IMR-90 (cell line): ENCODE data around the gene DOCK6. TPM values are rescaled to one million over a fixed set of nuclear protein-coding genes. Genes with fewer than 3 reads are reported as not detected.

Experiments used
- ATAC-seq: fragments of 200-7000 bp; cut with Tn5 transposase; 2 replicates; pipeline ENCODE4 v1.9.1; 2020; ENCODE audit warnings: low read depth, mild to moderate bottlenecking, moderate library complexity
- BruUV-seq: library from RNA; stranded (reverse); fragments of 400-500 nt; replicated peaks from 2 replicates; lab custom pipeline; 2021; lab: Mats Ljungman, UMichigan
- CTCF ChIA-PET: fragments of 300-600 bp; formaldehyde crosslinking; extraction: SDS; loops from one replicate; lab custom pipeline; 2021; ENCODE audit warnings: antibody characterized with exemption; lab: Yijun Ruan, JAX
- POLR2A ChIA-PET: fragments of 300-600 bp; sonication (Branson Sonifier 250); formaldehyde crosslinking; loops from one replicate; lab custom pipeline; 2022; ENCODE audit warnings: antibody characterized with exemption; ENCODE audit not compliant: unreplicated experiment; lab: Charles Lee
- DNase-seq: peaks from one replicate; pipeline ENCODE4 v3.0.0; 2013
- H2AFZ ChIP-seq: replicated peaks from 2 replicates; pipeline ENCODE3; 2013; ENCODE audit warnings: low read length, mild to moderate bottlenecking; ENCODE audit not compliant: poor library complexity
- H2AK5ac ChIP-seq: 2 replicates; pipeline ENCODE4 v1.6.1; 2013; ENCODE audit warnings: low read depth, low read length, inconsistent platforms
- H2AK9ac ChIP-seq: replicated peaks from 2 replicates; pipeline ENCODE3; 2013; ENCODE audit warnings: mild to moderate bottlenecking, low read depth, low read length, moderate library complexity; ENCODE audit not compliant: poor library complexity
- H2BK120ac ChIP-seq: 2 replicates; pipeline ENCODE4 v1.6.1; 2013; ENCODE audit warnings: low read depth, low read length, inconsistent platforms
- H2BK15ac ChIP-seq: 3 replicates; pipeline ENCODE4 v1.6.1; 2013; ENCODE audit warnings: low read depth, low read length, inconsistent platforms
- H2BK20ac ChIP-seq: 2 replicates; pipeline ENCODE4 v1.6.1; 2013; ENCODE audit warnings: low read depth, mild to moderate bottlenecking, inconsistent platforms, low read length, moderate library complexity
- H2BK5ac ChIP-seq: 2 replicates; pipeline ENCODE4 v1.6.1; 2013; ENCODE audit warnings: mild to moderate bottlenecking, low read depth, low read length, inconsistent platforms; ENCODE audit not compliant: poor library complexity, severe bottlenecking
- H3K14ac ChIP-seq: replicated peaks from 2 replicates; pipeline ENCODE4 v1.6.1; 2013; ENCODE audit warnings: low read depth, low read length, inconsistent platforms
- H3K18ac ChIP-seq: 2 replicates; pipeline ENCODE4 v1.6.1; 2013; ENCODE audit warnings: low read depth, low read length, control low read depth
- H3K23ac ChIP-seq: 2 replicates; pipeline ENCODE4 v1.6.1; 2013; ENCODE audit warnings: low read depth, low read length, inconsistent platforms
- H3K27ac ChIP-seq: 2 replicates; pipeline ENCODE4 v1.5.1; 2013; ENCODE audit warnings: mild to moderate bottlenecking, control low read depth, low read length; ENCODE audit not compliant: insufficient read depth
- H3K27me3 ChIP-seq: 2 replicates; pipeline ENCODE4 v1.6.1; 2013; ENCODE audit warnings: low read length; ENCODE audit not compliant: control insufficient read depth, insufficient read depth
- H3K36me3 ChIP-seq: 2 replicates; pipeline ENCODE4 v1.6.1; 2013; ENCODE audit warnings: low read length, mixed read lengths; ENCODE audit not compliant: control insufficient read depth, insufficient read depth
- H3K4ac ChIP-seq: 2 replicates; pipeline ENCODE4 v1.6.1; 2013; ENCODE audit warnings: low read depth, low read length, inconsistent platforms
- H3K4me1 ChIP-seq: 2 replicates; pipeline ENCODE4 v1.6.1; 2013; ENCODE audit warnings: low read length, mixed read lengths; ENCODE audit not compliant: control insufficient read depth, insufficient read depth
- H3K4me2 ChIP-seq: 2 replicates; pipeline ENCODE4 v1.6.1; 2013; ENCODE audit warnings: low read depth, mild to moderate bottlenecking, control low read depth, low read length, moderate library complexity
- H3K4me3 ChIP-seq: 2 replicates; pipeline ENCODE4 v1.5.1; 2013; ENCODE audit warnings: low read depth, mild to moderate bottlenecking, control low read depth, low read length, moderate library complexity; ENCODE audit not compliant: insufficient read depth
- H3K56ac ChIP-seq: 2 replicates; pipeline ENCODE4 v1.6.1; 2013; ENCODE audit warnings: low read length, inconsistent platforms; ENCODE audit not compliant: insufficient read depth; ENCODE audit errors: extremely low read depth
- H3K79me1 ChIP-seq, 2 experiments: 2 replicates each; pipeline ENCODE4 v1.6.1; 2013; ENCODE audit warnings: low read length in 2 of 2, inconsistent platforms in 1 of 2, low read depth in 1 of 2
- H3K9ac ChIP-seq: 2 replicates; pipeline ENCODE4 v1.6.1; 2013; ENCODE audit warnings: low read depth, low read length, control low read depth
- H3K9me1 ChIP-seq: 2 replicates; pipeline ENCODE4 v1.6.1; 2013; ENCODE audit warnings: low read length, inconsistent platforms; ENCODE audit not compliant: insufficient read depth
- H3K9me3 ChIP-seq: 2 replicates; pipeline ENCODE4 v1.6.1; 2013; ENCODE audit warnings: low read length; ENCODE audit not compliant: control insufficient read depth, insufficient read depth
- H4K20me1 ChIP-seq: 2 replicates; pipeline ENCODE4 v1.6.1; 2013; ENCODE audit warnings: low read length, inconsistent platforms; ENCODE audit not compliant: insufficient read depth
- H4K5ac ChIP-seq: 2 replicates; pipeline ENCODE4 v1.6.1; 2013; ENCODE audit warnings: mild to moderate bottlenecking, low read depth, low read length, control low read depth
- H4K8ac ChIP-seq, 2 experiments: 2 replicates each; pipeline ENCODE4 v1.6.1; 2013; ENCODE audit warnings: low read depth in 2 of 2, low read length in 2 of 2, control low read depth in 1 of 2, inconsistent platforms in 1 of 2
- H4K91ac ChIP-seq: 2 replicates; pipeline ENCODE4 v1.6.1; 2013; ENCODE audit warnings: low read depth, low read length, inconsistent platforms; ENCODE audit not compliant: insufficient read depth
- CEBPB ChIP-seq: IDR thresholded peaks from 2 replicates; pipeline ENCODE4 v1.6.1; 2012; ENCODE audit warnings: low read depth, low read length, improper control_type of control experiment
- RFX5 ChIP-seq: IDR thresholded peaks from 2 replicates; pipeline ENCODE4 v1.8.0; 2012; ENCODE audit warnings: low read depth, mild to moderate bottlenecking, low read length, moderate library complexity
- WGBS, 2 experiments: methylation state at CpG; one replicate each; pipeline versions ENCODE4 v1.1.5 to v1.1.7; 2013; ENCODE audit warnings: missing lambda C conversion rate in 2 of 2; ENCODE audit not compliant: insufficient read length in 1 of 2; ENCODE audit errors: extremely low coverage in 2 of 2; 5-methylcytosine and 5-hydroxymethylcytosine counted together
- dilution Hi-C: fragments of 300-500 bp; cut with HindIII; formaldehyde crosslinking; loops from one replicate; pipeline ENCODE4 v1.14.3; 2018; ENCODE audit warnings: low sequenced_read_pairs; ENCODE audit not compliant: unreplicated experiment
- in situ Hi-C: fragments of 300-500 bp; cut with MboI; formaldehyde crosslinking; loops from 3 replicates; pipeline ENCODE4 v1.14.3; 2019; ENCODE audit warnings: low sequenced_read_pairs, inconsistent platforms, mixed read lengths
- intact Hi-C: fragments of 100-400 bp; cut with micrococcal nuclease; formaldehyde crosslinking; loops from 2 replicates; pipeline ENCODE4 v1.10.0; 2022
- polyA plus RNA-seq, 3 experiments: library from polyadenylated mRNA; depleted of rRNA; stranded (reverse); fragments of >200 nt; gene quantifications; 2 replicates each; pipeline ENCODE4 v1.2.3, GENCODE V29; 2012; ENCODE audit warnings: low replicate concordance in 1 of 3
- total RNA-seq: library from RNA; depleted of rRNA; stranded (reverse); fragments of >200 nt; gene quantifications from 2 replicates; pipeline ENCODE4 v1.2.3, GENCODE V29; 2012

DOCK6 gene
- total and polyA plus RNA-seq, 2 of the 4 experiments (the other 2 are of a cell fraction), result 5.0 to 18.4 TPM

- no peak overlapping the region for H3K4me2 ChIP-seq
- POLR2A ChIA-PET, result no interaction called here
- H2BK15ac ChIP-seq, result no peak overlapping the region
- DNase-seq (no peak), ATAC-seq (no peak)
- no peaks in the 10 kb centered on the region for H3K9me1 ChIP-seq
- TF ChIP-seq CEBPB (no peak), RFX5 (peak; percentile 73)
- H4K91ac ChIP-seq, result no peak overlapping the region
- intact Hi-C loops, result no loop called here
- H4K8ac ChIP-seq, result no peak overlapping the region
- H3K9me3 ChIP-seq, result no peaks in the 10 kb centered on the region
- no peak overlapping the region for H3K23ac ChIP-seq
- no peak overlapping the region for H3K4me3 ChIP-seq
- no peak overlapping the region for H3K56ac ChIP-seq
- H4K5ac ChIP-seq, result no peak overlapping the region
- no peak overlapping the region for H2AK5ac ChIP-seq
- CTCF ChIA-PET, result no interaction called here
- no peak overlapping the region for H2BK5ac ChIP-seq
- no peak overlapping the region for H3K9ac ChIP-seq
- H3K27me3 ChIP-seq, result no peaks in the 10 kb centered on the region
- H2BK20ac ChIP-seq, result no peak overlapping the region
- peaks cover 32% of the 10 kb centered on the region for H3K36me3 ChIP-seq
- no peaks in the 10 kb centered on the region; a peak in 1 of 4 replicates for H3K79me1 ChIP-seq
- no peak overlapping the region for H3K18ac ChIP-seq
- no peaks in the 10 kb centered on the region; the same call in 1 of the 2 replicates for H3K4me1 ChIP-seq
- H2AK9ac ChIP-seq, result no peak overlapping the region
- H2BK120ac ChIP-seq, result no peak overlapping the region
- in situ Hi-C loops, result no loop called here
- H2AFZ ChIP-seq, result no peak overlapping the region
- H4K20me1 ChIP-seq, result no peaks in the 10 kb centered on the region
- no peak overlapping the region for H3K14ac ChIP-seq
- no peak overlapping the region for H3K27ac ChIP-seq
- dilution Hi-C loops, result no loop called here
- no CpG with 5 or more reads among the region's 4 CpGs for WGBS, 2 experiments
- no peak overlapping the region for H3K4ac ChIP-seq
- BruUV-seq, result no TSS peak
Observed at GRCh38 chr19:11251217-11251616, 11.1 kb downstream of the DOCK6 start.
